Measurements from ENCODE around the gene ASB3.
"Not testable (repeated sequence)": the region's sequence is repeated elsewhere in the genome, so short reads cannot be mapped to it uniquely, and the experiment has no call there.

The ASB3 gene

DNA sequence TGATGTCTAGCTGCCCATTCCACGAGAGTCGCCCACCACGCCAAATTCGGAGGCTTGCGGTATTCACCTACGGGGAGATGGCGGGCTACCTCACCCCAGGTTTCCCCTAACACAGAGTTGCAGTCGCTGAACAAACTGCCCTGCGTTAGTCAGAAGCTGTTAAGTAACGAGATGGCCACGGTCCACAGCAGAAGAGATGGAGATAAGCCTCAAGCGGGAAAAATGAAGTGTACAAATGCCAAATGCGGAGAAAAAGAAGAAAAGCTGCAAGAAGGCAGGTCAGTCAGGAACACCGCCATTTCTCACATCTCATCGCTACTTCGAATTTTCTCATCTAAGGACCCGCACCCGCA, 425 bp downstream of the ASB3 start:
- DNase-seq: peak; percentile 57

DNA sequence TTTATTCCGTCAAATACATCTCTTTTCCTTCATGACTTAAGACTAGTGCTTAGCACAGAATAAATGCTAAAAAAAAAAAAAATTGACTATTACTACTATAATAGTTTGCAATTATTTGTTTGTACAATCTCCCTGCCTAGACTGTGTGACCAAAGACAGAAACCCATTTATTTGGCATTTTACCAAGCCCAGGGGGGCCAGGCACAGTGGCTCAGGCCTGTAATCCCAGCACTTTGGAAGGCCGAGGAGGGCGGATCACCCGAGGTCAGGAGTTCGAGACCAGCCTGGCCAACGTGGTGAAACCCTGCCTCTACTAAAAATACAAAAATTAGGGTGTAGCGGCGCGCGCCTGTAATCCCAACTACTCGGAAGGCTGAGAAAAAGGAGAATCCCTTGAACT, 1.4 kb downstream of the ASB3 start:
- DNase-seq: no peak

DNA sequence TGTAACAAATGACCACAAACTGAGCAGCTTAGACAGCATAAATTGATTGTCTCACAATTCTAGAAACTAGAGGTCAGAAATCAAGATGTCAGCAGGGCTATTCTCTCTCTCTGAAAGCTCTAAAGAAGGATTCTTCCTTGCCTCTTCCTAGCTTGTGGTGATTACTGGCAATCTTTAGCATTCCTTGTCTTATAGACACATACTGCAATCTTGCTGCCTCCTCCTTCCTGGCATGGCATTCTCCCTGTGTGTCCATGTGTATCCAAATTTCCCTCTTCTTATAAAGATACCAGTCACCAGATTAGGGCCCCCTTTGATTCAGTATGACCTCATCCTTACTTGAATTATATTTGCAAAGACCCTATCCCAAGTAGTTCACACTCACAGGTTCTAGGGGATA, 2.3 kb downstream of the ASB3 start:
- no peak for DNase-seq

DNA sequence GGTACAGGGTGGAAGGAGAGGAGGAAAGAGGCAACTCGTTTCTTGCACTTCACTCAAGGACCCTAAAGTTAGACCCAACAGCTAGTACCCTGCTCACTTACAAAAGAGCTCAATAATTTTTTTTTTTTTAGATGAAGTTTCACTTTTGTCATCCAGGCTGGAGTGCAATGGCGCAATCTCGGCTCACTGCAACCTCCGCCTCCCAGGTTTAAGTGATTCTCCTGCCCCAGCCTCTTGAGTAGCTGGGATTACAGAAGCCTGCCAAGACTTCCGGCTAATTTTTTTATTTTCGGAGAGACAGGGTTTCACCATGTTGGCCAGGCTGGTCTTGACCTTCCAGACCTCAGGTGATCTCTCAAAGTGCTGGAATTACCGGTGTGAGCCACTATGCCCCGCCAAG, 4.1 kb downstream of the ASB3 start:
- no peak for DNase-seq

DNA sequence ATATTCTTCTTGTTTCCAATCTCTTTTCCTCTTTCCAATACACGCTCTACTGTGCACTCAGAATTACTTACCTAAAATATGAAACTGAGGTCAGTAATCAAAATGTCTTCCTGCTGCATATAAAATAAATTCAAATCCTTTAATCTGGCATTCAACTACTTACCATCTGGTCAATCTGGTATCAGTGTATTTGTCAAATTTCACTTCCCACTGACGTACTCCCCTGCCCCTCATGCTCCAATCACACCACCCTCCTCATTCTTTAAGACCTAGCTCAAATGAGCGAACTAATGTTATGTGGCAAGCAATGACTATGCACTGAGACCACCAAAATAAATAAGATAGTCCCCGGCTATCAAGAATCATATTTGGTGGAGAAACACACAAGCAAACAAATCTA, 6.7 kb downstream of the ASB3 start:
- no peak for DNase-seq

DNA sequence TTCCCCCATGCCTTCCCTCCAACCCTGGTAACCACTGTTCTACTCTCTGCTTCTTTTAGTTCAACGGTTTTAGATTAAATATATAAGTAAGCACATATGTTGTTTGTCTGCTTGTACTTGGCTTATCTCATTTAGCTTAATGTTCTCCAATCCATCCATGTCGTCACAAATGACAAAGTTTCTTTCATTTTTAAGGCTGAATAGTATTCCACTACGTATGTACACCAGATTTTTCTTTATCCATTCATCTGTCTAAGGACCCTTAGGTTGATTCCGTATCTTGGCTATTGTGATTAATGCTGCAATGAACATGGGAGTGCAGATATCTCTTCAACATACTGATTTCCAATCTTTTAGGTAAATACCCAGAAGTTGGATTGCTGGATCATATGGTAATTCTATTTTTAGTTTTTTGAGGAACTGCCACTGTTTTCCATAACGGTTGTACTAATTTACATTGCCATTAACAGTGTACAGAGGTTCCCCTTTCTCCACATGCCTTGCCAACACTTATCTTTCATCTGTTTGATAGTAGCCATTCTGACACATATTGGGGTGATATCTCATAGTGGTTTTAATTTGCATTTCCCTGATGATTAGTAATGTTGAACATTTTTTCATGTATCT, 8.1 kb downstream of the ASB3 start:
- DNase-seq: no peak

DNA sequence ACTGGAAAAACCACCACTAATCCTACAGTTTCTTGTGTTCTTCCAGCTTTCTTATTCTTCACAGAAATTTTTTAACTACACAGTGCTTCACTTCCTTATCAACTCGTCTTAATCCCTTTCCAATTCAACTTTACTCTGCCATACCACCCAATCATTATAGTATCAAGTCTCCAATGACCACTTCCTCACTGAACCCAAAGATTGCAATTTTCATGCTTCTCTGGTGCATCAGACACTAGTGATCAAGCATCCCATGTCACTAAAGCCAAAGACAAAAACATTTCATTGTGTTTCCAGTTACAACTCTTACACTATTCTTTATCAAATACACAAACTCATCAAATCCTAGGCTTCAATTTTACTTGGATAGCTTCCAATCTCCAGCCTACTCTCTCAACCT, 9.6 kb downstream of the ASB3 start:
- DNase-seq: no peak

DNA sequence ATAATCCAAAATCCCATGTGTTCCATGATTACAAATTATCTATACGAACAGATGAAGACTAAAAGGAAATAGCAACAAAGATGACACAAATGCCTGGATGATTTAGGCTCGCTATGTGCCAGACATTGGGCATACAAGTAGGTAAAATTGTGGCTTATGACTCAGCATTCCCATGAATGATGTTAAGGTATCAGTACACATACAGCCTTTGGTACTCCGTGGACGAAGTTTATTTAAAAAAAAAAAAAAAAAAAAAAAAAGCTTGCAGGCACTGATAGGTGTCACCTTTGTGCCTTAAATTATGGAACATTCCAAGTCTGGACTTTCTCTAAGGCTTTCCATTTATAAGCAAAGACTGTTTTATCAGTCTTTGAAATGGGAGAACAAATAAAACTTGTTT, 16.5 kb downstream of the ASB3 start:
- no peak for DNase-seq

DNA sequence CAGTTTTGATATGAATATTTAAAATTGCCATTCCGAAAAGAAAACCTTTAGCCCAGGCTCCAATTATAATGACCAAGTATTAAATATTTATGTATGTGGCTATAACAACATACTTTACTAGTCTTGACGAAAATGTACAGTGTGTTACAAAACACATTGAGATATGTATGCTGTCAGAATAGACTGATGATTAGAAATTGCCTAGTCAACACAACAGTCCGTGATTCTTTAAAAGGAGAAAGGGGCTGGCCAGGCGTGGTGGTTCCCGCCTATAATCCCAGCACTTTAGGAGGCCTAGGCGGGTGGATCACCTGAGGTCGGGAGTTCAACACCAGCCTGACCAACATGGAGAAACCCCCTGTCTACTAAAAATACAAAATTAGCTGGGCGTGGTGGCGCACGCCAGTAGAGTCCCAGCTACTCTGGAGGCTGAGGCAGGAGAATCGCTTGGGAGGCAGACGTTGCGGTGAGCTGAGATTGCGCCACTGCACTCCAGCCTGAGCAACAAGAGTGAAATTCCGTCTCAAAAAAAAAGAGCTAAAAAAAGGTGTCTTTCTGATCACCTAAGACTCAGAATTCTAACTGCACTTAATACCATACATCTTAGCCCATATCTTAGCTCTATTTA, 17.3 kb downstream of the ASB3 start:
- no peak for DNase-seq

DNA sequence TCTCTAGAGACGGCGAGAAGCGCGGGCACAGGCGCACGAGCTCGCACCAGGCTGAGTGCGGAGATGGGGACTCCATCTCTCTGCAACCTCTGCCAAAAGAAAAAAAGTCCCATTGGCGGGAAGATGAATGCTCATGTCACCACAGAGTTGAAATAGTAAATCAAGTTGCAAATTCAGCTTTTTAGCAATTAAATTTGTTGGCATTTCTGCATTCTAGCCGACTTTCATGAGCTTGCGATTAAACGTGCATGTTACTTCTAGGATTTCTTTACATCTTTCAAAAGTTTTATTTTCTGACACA, 18.6 kb downstream of the ASB3 start:
- DNase-seq: peak; percentile 30

DNA sequence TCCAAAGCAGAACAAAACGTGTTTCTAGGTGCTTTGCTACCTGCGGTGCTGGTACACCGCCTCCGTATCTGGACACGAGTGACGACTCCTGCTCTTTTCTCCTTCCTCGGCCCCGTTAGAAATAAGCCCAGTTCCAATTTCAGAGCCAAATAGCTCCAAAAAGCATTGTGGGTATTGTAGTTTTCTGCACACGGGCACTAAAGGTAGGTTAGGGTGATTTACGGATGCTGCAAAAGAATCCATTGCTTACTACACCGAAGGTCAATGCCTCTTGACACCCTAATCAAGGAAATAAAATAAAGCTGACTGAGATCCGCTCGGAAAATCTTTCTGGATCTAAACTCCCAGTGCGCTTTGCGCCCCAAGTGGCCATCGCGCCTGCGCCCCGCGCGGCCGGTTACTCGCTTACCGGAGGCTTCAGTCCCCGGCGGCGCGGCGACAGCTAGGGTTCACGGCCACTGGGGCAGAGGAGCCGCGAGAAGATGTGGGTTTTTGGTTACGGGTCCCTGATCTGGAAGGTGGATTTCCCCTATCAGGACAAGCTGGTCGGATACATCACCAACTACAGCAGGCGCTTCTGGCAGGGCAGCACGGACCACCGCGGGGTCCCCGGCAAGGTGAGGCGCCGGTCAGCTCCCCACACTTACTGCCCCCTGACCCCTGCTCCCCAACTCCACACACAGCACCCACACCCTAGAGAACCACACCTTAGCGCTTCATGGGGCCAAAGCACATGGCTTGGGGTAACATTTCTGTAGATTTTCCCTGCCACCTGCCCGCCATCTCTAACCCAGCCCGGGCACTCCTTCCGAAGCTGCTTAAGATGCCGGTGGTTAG, 19.1 kb downstream of the ASB3 start, which contains the start of gene CHAC2:
TSS of gene CHAC2 (plus strand) at position 400 of the 837 bp plus-strand sequence. CDS start at position 483, 83 bp downstream.
- DNase-seq: peak; percentile 78

DNA sequence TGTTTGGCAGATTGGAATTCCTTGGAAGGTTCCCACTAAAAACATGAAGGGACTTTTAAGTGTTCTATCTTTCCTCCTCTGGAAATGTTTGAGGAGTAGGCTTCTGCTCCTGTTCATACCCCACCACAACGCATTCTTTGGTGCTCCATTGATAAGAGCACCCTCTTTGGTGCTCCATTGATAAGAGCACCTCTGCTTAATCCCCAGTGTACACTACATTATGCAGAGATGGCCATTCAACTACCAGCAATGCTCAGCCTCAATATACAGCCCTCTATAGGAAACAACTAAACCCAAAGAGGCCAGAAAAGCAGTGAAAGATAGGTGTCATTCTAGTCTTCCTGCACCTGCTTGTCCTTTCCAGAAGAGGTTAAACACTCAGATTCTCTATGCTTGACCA, 21.0 kb downstream of the ASB3 start:
- DNase-seq: no peak

DNA sequence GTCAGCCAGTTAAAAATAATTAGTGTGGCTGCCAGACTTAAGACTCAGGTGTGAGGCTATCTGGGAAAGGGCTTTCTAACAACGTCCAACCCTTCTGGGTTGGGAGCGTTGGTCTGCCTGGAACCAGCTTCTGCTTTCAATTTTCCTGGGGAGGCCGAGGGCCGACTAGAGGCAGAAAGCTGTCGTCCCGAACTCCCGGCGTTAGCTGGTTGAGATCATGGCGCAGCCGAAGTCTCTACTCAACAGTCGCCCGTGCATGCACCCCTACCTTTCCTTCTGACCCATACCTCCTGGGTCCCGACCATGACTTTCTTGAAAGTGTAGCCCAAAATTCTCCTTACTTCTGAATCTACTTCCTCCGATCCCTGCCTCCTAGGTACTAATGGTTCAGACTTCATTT, 29.5 kb downstream of the ASB3 start:
- not testable (repeated sequence) for DNase-seq

DNA sequence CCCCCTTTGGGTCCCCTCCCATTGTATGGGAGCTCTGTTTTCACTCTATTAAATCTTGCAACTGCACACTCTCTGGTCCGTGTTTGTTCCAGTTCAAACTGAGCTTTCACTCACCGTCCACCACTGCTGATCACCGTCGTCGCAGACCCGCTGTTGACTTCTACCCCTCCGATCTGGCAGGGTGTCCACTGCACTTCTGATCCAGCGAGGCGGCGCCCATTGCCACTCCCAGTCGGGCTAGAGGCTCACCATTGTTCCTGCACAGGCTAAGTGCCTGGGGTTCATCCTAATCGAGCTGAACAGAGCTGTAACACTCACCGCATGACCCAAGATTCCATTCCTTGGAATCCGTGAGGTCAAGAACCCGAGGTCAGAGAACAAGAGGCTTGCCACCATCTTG, 30.1 kb downstream of the ASB3 start:
- no peak for DNase-seq

DNA sequence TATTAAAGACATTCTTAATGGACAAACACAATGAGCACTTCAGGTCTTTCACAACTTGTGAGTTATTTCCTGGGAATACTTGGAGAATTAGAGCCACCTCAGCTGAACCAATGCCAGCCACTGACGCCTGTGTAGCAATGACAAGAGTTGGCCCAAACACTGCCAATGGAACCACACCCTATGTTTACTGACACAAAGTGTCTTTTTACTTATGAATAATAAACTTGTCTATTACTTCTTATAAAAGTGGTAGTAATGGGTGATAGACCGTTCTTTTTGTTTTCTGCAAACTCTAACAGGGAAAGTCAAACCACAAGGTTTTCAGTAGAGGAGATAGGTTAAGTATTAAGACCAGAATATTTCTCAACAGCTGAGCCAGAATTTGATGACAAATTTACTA, 31.6 kb downstream of the ASB3 start:
- DNase-seq: no peak

DNA sequence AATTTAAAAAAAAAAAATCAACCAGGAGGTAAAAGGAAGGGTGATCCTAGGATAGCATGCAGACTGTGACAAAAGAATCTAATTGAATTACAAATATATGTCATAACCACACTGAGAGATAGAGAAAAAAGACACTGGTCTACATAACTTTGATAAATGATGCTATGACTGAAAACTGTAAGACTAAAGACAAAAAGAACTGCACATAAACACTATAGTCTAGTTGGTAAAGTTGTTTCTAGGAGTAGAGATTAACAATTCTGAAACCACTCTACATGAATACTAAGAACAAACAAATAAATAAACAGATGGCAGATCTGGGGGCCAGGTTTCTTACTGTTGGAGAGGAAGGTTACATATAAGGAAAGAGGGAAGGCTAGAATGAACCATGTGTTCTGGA, 33.7 kb downstream of the ASB3 start:
- DNase-seq: no peak

DNA sequence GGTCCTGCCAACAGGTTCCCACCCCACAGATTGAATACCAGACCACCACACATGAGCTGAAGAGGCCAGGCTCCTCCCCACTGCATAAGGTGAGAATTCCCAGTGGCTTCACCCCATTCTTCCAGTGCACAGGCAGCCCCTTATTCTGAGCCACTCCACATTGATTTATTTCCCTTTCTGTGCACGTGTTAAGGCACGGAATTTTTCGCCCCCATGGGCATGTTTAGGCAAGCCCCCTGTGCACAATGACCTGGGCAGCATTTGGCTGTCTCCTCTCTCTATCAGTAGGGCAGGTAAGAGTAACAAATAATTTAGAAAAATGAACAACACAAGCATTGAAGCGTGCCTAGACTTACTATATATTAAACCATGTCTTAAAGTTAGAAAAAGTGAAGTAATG, 34.4 kb downstream of the ASB3 start:
- no peak for DNase-seq

DNA sequence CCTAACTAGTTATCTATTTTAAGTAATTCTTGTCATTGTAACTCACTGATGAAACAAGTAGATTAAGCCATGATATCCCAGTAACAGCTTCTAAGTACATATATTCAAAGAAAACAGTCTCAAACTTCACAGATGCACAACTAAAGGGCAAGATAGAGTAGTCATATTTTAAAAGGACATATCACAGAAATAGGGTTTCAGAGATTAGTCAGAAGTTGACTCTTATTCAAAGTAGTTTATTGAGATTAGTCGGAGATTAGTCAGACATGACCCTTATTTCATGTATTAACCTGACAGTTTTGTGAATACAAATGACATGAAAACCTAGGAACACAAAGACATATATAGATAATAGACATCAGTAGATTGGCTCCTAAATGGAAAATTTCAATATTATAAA, 35.0 kb downstream of the ASB3 start:
- no peak for DNase-seq

DNA sequence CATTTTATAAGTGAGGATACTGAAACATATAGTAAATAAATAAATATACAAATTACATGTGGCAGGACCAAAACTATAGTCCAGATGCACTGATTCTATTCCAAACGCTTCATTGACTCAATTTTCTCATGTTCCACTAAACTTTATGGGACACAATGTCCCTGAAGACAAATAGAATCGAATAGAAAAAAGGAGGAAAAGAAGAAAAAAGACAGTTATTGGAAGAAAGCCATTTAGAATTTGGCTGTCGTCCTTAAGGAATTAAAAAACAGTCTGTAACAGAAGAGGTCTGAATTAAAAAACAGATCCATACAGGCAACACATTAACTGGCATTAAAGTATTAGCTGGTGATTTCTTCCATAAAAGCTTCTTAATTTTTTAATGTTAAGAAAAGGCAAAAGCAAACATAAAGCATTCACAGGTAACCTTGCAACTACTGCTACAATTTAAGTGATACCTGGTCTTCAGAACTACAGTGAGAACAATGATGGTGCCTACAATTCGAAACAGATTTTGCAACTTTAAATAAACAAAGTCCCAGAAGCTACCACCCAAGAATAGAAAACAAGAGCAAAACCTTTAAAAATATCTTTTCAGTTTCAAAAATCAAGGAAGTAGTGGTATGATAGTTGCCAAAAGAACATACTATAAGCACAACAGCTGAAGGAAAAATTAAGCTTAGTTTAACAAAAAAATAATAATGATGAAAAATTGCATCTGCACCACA, 36.5 kb downstream of the ASB3 start:
- no peak for DNase-seq

DNA sequence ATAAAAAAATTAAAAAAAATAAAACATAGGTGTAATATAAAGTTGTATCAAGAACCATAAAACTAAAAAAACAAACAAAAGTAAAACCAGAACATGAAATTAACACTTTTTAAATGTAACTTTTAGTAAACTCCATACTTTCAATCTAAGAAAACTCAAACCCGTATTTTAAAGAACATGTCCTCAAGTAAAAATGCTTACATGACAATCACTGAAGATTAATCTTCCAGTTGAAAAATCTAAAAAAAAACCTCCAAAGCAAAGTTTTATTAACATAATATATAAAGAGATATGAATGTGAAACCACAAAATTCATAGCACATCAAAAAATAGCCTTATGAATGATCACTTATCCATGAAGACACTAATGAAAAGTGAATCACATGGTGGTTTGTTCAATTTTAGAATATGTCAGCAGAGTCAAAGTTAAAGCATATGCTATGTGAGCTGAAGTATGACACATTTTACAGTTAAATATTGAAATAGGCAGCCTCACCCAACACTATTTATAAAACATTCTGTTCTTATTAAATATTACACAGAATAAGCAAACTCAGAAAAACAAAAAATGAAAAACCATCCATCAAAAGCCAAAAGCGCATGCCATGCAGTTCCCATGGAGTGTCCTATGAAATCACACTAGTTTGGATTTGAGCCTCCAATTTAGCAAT, 42.2 kb downstream of the ASB3 start:
- no peak for DNase-seq

DNA sequence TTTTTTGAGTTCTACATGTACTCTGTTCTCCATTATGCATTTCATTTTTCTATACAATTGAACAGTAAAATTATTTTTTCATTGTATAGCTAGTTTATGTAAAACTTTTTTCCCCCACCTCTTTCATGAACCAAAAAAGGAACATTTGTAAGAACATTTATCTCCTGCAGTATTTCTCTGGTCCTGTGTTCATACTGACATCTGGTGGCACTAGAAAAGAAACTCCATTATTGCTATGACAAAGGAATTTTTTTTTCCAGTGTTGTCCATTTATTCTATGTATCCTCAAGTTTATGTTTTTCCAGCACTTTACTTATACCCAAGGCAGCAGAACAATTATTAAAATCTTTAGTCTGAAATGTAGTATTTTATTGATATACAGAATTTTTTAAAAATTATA, 46.6 kb downstream of the ASB3 start:
- no peak for DNase-seq

DNA sequence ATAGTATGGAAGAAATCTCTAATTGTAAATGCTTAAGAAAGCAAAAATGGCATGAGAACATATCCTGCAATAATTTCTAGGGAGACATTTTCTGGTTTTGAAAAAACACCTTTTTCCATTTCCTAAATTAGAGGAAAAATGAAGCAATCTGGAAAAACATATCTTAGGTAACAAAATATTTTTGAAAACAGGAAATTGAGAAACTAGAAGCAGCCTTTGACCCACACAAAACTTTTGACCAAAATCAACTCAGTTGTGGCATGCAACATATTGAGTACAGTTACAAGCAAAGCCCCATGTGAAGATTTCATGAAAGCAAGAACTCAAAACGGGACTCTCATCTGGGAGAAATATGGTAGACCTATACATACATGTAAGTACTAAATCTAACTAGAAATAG, 47.7 kb downstream of the ASB3 start:
- DNase-seq: no peak

DNA sequence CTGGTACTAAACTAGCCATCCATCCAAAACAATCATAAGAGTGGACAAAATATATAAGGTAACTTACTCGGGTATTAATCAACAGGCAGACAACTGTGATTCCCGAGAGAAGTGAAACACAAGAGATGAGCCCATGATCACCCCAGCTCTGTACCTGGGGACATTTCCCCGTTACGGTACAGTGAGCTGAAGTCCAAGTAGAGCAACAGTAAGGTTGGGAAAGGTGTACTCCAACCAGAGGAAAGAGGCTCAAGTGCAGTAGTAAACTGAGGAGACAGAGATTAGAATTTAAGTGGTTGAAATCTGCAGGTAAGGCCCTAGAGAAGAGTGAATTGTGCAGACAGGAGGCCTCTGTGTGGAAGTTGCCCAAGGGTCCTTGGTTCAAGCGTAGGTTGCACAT, 49.7 kb downstream of the ASB3 start:
- no peak for DNase-seq

Measured in NCI-H510A treated with DMSO at 0.1 percent for 48 hours (cell line).